NCI-H1092 (cell line): ENCODE measurements around the gene ZCCHC24.
"Not testable (repeated sequence)": the region's sequence is repeated elsewhere in the genome, so short reads cannot be mapped to it uniquely, and the experiment has no call there.

Source experiments
- DNase-seq: peaks from one replicate; lab custom pipeline; 2025; lab: John Stamatoyannopoulos, UW

Gene ZCCHC24

GRCh38 chr10:79472951-79473350, 27.5 kb upstream of the ZCCHC24 start:
- DNase-seq: no peak

GRCh38 chr10:79472449-79472848, 27.0 kb upstream of the ZCCHC24 start:
- no peak for DNase-seq

- no peak for DNase-seq
These were observed 26.4 kb upstream of the ZCCHC24 start for GRCh38 chr10:79471776-79472175.

- DNase-seq: no peak
These were observed 24.7 kb upstream of the ZCCHC24 start for GRCh38 chr10:79470096-79470495.

GRCh38 chr10:79468841-79469585, 23.6 kb upstream of the ZCCHC24 start:
- no peak for DNase-seq

GRCh38 chr10:79468015-79468560, 22.7 kb upstream of the ZCCHC24 start:
- DNase-seq: no peak

- no peak for DNase-seq
These were observed 19.9 kb upstream of the ZCCHC24 start for GRCh38 chr10:79465341-79465740.

- no peak for DNase-seq
These were observed 18.4 kb upstream of the ZCCHC24 start for GRCh38 chr10:79463578-79464496.

- DNase-seq: no peak
These were observed 15.3 kb upstream of the ZCCHC24 start for GRCh38 chr10:79460687-79461086.

- no peak for DNase-seq
These were observed 13.8 kb upstream of the ZCCHC24 start for GRCh38 chr10:79459243-79459642.

GRCh38 chr10:79458483-79458882, 13.1 kb upstream of the ZCCHC24 start:
- DNase-seq: no peak

- DNase-seq: no peak
These were observed 11.9 kb upstream of the ZCCHC24 start for GRCh38 chr10:79457256-79457785.

- DNase-seq: no peak
These were observed 8.8 kb upstream of the ZCCHC24 start for GRCh38 chr10:79454259-79454658.

GRCh38 chr10:79453392-79453791, 8.0 kb upstream of the ZCCHC24 start:
- DNase-seq: no peak

GRCh38 chr10:79452174-79452611, 6.8 kb upstream of the ZCCHC24 start:
- no peak for DNase-seq

- no peak for DNase-seq
These were observed 5.7 kb upstream of the ZCCHC24 start for GRCh38 chr10:79451046-79451699.

GRCh38 chr10:79449181-79450146, 4.0 kb upstream of the ZCCHC24 start:
- DNase-seq: no peak

GRCh38 chr10:79448732-79449049, 3.3 kb upstream of the ZCCHC24 start:
- DNase-seq: no peak

- DNase-seq: no peak
These were observed 2.7 kb upstream of the ZCCHC24 start for GRCh38 chr10:79447911-79448731.

GRCh38 chr10:79447249-79447648, 1.8 kb upstream of the ZCCHC24 start:
- DNase-seq: not testable (repeated sequence)
